Ishikawa (cell line): ENCODE data around the gene ERP44.

ENCODE experiments used
- CREB1 ChIP-seq: IDR thresholded peaks from 2 replicates; pipeline ENCODE4 v1.6.1; 2012; ENCODE audit warnings: low read depth
- EGR1 ChIP-seq: IDR thresholded peaks from 2 replicates; pipeline ENCODE4 v1.6.1; 2012
- EP300 ChIP-seq: IDR thresholded peaks from 2 replicates; pipeline ENCODE4 v1.6.1; 2012; ENCODE audit warnings: borderline replicate concordance
- MAX ChIP-seq: IDR thresholded peaks from 2 replicates; pipeline ENCODE4 v1.6.1; 2012
- NFIC ChIP-seq: IDR thresholded peaks from 2 replicates; pipeline ENCODE4 v1.6.1; 2012
- RAD21 ChIP-seq: IDR thresholded peaks from 2 replicates; pipeline ENCODE4 v1.6.1; 2012; ENCODE audit warnings: low read depth
- REST ChIP-seq: IDR thresholded peaks from 2 replicates; pipeline ENCODE4 v1.6.1; 2012; ENCODE audit warnings: low read depth, mild to moderate bottlenecking
- TAF1 ChIP-seq: IDR thresholded peaks from 2 replicates; pipeline ENCODE4 v1.6.1; 2012; ENCODE audit warnings: low read depth, mild to moderate bottlenecking
- TEAD4 ChIP-seq: IDR thresholded peaks from 2 replicates; pipeline ENCODE4 v1.6.1; 2012
- ZBTB7A ChIP-seq: IDR thresholded peaks from 2 replicates; pipeline ENCODE4 v1.6.1; 2012; ENCODE audit warnings: low read depth

DNA sequence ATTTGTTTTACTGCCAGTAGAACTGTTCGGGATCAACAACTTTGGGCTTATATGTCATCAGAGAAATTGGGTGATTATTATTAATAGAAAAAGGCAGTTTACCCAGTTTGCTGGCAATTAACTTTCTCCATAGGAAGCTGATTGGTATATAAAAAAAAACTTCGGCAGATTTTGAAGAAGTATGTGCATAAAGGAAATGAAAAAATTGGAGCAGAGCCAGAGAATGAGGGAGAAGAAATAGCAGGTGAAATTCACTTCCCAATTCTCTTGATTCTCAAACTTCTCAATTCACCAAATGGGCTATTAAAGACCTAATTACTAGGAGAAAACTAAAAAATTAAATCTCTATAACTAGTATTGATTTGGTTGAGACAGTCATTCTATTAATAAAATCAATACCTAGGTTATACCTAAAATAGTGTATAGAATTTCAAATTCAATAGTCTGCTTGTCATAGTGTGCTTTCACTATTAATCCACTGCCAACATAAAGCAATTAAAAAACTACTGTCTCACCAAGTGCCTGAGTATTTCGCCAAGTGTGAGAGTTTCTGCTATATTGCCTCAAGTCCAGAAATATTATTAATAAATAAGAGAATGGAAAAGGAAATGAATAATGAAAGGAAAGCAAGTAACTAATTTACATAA, 144.8 kb downstream of the ERP44 start:
- no peak for TF ChIP-seq REST
- no peak for TF ChIP-seq EP300
- TF ChIP-seq MAX = no peak
- no peak for TF ChIP-seq TEAD4
- TF ChIP-seq EGR1 = no peak
- no peak for TF ChIP-seq RAD21
- TF ChIP-seq ZBTB7A = no peak
- TF ChIP-seq TAF1 = no peak
- no peak for TF ChIP-seq NFIC
- TF ChIP-seq CREB1 = no peak
